RPMI8226 (cell line): ENCODE measurements around the gene HOXA13.
A peak's percentile ranks its signal among the peaks of the same experiment; 100 is the strongest.

Experiments
- DNase-seq: peaks from one replicate; pipeline ENCODE4 v3.0.0-alpha.2; 2015

Gene HOXA13

DNA sequence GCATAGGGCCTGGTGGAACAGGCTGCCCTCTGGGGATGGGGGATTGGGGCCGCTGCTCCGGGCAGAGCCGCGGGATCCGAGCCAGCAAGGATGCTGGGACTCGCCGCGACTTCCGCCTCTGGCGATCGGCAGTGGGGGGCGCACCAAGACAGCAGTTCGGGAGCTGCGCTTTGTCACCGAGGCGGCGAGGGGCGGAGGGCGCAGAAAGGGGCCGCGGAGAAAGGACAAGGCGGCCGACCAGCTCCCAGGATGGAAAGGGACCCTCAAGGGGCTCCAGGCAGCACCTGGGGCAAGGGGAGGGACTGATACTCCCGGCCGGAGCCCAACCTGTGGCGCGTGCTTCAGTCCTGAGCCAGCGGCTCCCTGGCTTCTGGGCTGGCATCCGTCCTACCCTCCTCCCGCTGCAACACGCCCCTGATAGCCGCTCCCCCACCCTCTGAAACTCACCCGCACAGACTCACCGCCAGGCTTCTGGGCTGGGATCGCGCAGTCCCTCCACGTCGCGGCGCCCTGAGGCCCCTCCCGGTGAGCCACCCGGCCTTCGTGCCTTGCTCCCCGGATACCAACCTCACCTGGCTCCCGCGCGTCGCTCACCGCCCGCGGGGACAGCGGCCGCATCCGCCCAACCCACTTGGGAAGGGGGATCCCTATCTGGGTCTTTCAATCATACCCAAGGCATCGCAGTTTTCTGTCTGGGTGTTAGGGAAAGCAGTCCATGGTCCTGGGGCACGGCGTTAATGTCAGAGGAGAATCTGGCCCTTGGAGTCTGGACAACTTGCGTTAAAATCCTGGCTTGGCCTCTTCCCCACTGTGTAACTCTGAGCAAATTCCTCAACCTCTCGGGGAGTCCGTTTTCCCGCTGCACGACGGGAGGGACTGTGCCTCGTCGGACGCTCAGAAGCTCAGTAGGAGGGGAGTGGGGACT is 35.8 kb upstream of the HOXA13 start:
- no peak for DNase-seq

DNA sequence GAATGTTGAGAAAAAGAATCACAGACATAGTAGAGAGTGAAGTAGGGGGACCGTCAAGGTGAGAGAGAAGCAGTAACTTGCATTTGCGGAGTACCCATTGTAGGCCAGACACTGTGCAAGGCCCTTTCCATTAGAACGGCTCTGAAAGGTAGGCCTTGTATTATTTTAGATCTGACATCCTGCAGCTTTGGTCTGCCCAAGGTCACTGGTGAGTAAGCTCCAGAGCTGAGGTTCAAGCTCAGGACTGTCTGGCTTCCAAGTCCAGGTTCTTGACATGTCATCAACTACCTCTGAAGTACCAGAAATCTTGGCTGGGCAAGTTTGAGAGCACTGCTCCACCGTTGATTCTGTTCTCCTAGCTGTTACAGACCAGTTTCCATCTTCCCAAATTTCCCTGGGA is 29.6 kb upstream of the HOXA13 start:
- DNase-seq = no peak

DNA sequence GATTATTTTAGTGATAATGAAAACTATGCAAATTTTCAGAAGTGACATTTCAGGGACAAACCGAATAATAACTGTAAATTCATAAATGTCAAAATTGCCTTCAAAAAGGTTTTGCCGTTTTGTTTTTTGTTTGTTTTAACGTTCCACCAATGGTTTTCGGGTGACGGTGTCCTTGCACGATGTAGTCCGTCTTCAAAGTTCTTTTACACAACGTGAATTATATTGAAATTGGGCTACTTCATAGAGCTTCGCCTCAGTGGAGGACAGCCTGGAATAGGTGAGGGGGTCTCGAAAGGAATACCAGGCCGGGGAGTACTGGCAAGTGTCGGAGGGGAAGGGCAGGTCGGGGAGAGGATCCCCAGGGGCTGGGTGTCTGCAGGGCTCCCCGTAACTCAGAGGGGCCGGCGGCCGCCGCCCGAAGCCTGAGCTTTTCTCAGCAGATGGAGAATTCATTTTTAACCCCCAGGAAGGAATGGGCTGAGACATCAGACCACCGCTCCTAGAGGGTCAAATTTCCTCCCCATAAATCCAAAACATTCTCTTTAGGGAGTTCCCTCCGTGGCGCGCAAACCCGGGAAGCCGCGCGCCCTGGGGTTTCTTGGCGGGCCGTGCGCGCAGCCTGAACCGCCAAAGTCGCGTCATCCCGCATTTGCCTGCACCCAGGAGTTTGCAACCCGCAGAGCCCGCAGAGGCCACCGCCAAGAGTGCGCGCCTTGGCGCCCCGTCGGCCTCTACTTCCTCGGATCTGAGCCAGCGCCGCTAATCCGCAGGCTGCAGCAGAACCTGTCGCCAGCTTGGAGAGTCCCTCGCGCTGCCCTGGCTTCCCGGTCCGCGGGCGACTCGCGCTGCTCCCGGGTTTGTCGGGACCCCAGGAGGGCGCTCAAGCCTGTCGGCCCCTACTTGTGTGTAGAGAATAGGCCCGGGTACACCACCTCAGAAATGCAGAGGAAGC is 25.4 kb upstream of the HOXA13 start:
- DNase-seq = no peak

DNA sequence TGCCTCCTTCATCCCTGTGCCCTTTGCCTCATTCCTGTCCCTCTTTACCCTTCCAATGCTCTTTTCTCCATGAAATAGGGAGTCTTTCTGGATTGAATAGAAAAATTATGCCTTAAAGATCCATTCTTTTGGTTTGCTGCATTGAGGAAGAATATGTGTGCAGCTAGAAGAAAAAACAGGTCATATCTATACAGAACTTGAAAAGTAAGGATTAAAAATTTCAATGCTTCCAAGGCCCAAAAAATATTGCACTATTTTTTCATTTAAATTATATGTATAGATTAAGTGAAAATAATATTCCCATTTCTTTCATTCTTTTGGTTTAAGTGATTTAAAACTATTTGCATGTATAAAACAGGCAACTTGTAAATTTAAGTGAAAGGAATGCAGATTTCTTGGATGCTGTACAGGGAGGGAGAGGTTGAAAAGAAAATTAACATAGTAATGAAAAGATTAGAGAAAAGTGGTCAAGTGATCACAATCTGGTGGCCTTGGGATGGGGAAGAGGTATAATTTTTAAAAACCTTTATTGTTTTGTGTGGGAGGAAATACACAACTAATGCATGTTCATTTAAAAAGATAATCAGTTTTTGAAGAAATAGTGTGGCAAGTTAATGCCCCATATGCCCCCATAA is 24.2 kb upstream of the HOXA13 start:
- DNase-seq = no peak

GRCh38 chr7:27221201-27221797 is 21.4 kb upstream of the HOXA13 start:
- no peak for DNase-seq

DNA sequence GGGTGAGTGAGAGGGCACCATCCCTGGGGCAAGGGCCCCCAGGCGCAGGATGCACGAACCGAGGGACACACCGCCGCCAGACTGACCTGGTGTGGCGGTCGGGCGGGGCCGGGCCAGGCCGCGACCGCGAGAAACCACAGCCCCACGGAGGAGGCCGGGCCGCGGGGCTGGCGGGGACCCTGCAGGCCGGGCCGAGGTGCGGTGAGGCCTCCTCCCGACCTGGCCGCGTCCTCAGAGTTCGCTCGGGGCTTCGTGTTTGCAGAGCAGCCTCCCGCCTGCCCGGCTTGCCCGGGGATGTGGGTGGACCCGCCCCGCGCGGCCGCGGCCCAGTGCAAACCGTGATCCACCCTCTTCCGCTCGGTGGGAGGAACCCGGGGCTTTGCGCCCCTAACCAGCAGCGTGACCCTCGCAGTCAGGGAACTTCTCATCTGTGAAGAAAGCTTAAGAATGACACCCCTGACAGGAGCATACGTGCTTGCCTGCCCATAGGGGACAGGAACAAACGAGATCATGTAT is 20.6 kb upstream of the HOXA13 start:
- DNase-seq = no peak

GRCh38 chr7:27219821-27220220 is 19.9 kb upstream of the HOXA13 start:
- DNase-seq = no peak

GRCh38 chr7:27217951-27218350 is 18.1 kb upstream of the HOXA13 start:
- no peak for DNase-seq

DNA sequence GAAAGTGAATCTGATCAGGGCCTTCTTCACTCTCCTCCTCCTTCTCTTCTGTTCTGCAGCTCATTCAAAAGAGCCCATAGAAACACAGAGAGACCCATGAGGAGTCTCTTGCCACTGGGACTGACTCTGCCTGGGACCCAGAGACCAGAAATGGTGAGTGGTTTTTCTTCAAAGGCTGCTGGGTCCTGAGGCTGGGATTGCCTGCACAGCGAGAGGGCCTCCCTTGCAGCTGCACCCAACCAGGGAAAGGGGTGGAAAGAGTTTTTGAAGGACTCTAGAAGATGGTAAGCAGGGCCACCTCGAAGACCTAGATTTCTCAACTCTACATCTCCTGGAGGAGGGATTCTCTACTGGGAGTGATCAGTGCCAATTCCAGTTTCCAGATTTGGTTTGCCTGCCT is 15.5 kb upstream of the HOXA13 start:
- no peak for DNase-seq

GRCh38 chr7:27214239-27214950 is 14.5 kb upstream of the HOXA13 start:
- DNase-seq = no peak

- DNase-seq = no peak
Measured at GRCh38 chr7:27213433-27214238, 13.7 kb upstream of the HOXA13 start.

- DNase-seq = no peak
Measured at GRCh38 chr7:27212497-27213432, 12.9 kb upstream of the HOXA13 start.

- no peak for DNase-seq
Measured at GRCh38 chr7:27211764-27212204, 11.9 kb upstream of the HOXA13 start.

- no peak for DNase-seq
Measured at GRCh38 chr7:27211084-27211446, 11.2 kb upstream of the HOXA13 start.

DNA sequence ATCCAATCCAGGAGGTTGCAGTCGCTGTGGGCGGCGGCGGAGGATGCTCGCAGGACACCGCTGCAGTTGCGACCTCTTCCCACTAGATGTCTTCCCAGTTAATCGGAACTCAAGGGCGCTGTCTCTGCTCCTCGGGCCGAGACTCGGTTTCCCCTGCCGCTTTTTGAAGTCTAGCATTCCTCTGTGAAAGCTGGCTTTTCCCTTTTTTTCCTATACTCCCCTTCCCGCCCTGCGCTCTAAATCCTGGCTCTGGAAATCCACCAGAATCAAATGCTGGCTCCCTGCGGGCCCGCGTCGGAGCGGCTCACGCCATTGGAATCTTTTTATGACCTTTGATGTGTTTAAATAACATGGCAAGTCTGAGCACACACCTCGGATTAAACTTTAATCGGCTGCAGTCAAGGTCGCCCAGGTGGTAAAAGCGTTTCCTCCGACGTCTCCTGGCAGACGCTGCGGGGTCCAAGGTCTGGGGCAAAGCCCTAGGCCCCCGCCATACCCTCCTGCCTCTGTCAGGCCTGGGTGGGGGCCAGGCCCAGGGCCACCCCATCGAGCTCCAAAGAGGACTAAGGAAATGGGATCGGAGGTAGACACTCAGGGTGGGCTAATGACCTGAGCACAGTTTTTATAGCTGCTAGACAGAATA is 10.7 kb upstream of the HOXA13 start:
- peak; percentile 46 for DNase-seq

DNA sequence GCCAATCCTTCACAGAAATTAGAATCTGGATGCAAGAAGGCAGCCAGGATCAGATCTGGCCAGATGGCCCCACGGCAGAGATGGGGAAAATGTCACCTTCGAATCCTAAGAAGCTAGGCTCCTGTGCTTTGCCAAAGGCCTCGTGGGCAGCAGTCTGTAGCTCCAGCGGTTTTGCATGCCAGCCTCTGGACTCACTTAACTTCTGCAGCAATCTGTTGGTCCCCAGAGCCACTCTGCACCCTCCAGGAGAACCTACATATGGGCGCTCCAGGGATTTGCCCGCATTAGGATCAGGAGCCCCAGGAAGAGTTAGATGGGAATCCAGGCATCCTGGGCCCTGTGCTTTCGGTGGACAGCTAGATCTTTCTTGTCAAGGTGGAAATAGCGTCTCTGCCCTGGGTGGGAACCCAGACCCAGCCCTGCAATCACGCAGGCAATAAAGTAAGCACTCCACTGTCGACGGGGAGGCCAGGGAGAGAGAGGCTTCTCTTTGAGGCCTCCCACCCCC is 10.1 kb upstream of the HOXA13 start:
- no peak for DNase-seq

- no peak for DNase-seq
Measured at GRCh38 chr7:27208998-27209397, 9.1 kb upstream of the HOXA13 start.

DNA sequence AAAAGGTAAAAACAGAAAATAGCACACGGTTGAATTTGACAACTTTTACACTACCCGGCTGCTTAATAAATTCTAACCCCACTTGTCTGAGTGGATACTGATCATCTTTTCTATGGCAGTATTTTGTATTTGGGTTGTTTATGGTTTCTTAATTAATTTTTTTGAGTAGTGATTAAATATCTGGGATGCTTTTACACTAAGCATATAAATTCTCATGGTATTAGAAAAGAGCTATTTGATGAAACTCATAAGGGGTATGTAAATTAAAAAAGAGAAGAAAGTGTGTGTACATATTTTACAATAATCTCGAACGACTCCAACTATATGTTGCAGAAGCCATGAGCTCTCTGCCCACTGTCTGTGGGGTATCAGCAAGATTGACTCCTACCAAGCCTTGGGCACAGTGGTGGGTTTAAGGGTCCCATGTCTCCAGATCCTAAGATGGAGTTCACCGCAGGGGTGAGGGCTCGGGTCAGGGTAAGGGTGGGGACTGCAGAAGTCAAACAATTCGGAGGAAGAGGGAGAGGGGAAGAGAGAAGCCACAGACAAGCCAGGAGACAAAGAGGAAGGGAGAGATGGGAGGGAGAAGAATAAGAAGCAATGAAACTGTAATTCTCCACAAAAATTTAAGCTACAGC is 7.6 kb upstream of the HOXA13 start:
- no peak for DNase-seq
